ENCODE measurements around the gene POLD4.

The POLD4 gene

DNA sequence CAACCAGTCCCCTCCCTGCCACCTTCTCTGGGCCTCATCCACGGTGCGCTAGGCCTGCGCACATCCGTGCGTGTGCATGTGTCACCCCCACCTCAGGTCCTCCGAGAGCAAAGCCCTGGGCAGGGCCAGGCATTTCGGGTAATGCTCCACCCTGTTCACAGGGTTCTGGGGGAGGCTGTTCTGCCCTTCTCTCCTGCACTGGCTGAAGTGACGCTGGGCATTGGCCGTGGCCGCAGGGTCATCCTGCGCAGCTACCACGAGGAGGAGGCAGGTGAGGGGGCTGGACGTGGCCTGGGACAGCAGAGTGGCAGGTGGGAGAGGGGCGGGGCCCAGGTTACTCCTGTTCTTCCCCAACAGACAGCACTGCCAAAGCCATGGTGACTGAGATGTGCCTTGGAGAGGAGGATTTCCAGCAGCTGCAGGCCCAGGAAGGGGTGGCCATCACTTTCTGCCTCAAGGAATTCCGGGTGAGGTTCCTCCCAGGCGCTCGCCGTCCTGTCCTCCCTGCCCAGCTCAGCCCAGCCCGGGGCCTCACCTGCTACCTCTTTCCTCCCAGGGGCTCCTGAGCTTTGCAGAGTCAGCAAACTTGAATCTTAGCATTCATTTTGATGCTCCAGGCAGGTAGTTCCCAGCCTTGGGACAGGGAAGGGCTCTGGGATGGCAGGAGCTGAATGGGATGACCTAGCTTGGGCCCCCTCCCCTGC, 42.4 kb upstream of the POLD4 start:
- TF ChIP-seq, protein P1, sequence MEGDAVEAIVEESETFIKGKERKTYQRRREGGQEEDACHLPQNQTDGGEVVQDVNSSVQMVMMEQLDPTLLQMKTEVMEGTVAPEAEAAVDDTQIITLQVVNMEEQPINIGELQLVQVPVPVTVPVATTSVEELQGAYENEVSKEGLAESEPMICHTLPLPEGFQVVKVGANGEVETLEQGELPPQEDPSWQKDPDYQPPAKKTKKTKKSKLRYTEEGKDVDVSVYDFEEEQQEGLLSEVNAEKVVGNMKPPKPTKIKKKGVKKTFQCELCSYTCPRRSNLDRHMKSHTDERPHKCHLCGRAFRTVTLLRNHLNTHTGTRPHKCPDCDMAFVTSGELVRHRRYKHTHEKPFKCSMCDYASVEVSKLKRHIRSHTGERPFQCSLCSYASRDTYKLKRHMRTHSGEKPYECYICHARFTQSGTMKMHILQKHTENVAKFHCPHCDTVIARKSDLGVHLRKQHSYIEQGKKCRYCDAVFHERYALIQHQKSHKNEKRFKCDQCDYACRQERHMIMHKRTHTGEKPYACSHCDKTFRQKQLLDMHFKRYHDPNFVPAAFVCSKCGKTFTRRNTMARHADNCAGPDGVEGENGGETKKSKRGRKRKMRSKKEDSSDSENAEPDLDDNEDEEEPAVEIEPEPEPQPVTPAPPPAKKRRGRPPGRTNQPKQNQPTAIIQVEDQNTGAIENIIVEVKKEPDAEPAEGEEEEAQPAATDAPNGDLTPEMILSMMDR (IDR thresholded peaks at IDR 0.05; ENCODE audit: insufficient read depth, low read length, poor library complexity, severe bottlenecking) = no peak
- Histone ChIP-seq H3K36me3 (ENCODE audit: control insufficient read depth, insufficient read depth, low read length) (peaks cover 36% of the 10 kb centered on the region), H3K4me3 (replicated peaks; ENCODE audit: low read depth, low read length) (no peak overlapping the region), H3K27me3 (replicated peaks; ENCODE audit: control insufficient read depth, insufficient read depth, low read length) (no peaks in the 10 kb centered on the region)
- DNase-seq (ENCODE audit: extremely low read depth, insufficient read length) = no peak

GRCh38 chr11:67393990-67394389, 40.6 kb upstream of the POLD4 start:
- DNase-seq (ENCODE audit: extremely low read depth, insufficient read length) = no peak

DNA sequence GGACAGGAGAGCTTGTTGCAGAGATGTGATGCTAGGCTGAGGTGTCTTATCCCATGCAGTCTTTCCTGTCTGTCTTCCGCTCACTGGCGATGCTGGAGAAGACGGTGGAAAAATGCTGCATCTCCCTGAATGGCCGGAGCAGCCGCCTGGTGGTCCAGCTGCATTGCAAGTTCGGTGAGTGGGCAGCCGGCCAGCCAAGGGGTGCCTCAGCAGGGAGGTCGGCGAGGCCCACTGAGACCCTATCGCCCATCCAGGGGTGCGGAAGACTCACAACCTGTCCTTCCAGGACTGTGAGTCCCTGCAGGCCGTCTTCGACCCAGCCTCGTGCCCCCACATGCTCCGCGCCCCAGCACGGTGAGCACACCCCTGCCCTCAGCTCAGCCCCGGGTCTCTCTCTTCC, 40.1 kb upstream of the POLD4 start:
- TF ChIP-seq, protein P1 (IDR thresholded peaks at IDR 0.05; ENCODE audit: insufficient read depth, low read length, poor library complexity, severe bottlenecking) = no peak
- Histone ChIP-seq H3K27me3 (replicated peaks; ENCODE audit: control insufficient read depth, insufficient read depth, low read length) (no peaks in the 10 kb centered on the region), H3K4me3 (replicated peaks; ENCODE audit: low read depth, low read length) (no peak overlapping the region), H3K36me3 (ENCODE audit: control insufficient read depth, insufficient read depth, low read length) (peaks cover 24% of the 10 kb centered on the region)
- DNase-seq (ENCODE audit: extremely low read depth, insufficient read length) = no peak

More at GRCh38 chr11:67393990-67394389, 40.6 kb upstream of the POLD4 start:
- Histone ChIP-seq H3K4me3 (replicated peaks; ENCODE audit: low read depth, low read length) (no peak overlapping the region), H3K36me3 (ENCODE audit: control insufficient read depth, insufficient read depth, low read length) (peaks cover 30% of the 10 kb centered on the region), H3K27me3 (replicated peaks; ENCODE audit: control insufficient read depth, insufficient read depth, low read length) (no peaks in the 10 kb centered on the region)
- TF ChIP-seq, protein P1 (IDR thresholded peaks at IDR 0.05; ENCODE audit: insufficient read depth, low read length, poor library complexity, severe bottlenecking) = no peak

DNA sequence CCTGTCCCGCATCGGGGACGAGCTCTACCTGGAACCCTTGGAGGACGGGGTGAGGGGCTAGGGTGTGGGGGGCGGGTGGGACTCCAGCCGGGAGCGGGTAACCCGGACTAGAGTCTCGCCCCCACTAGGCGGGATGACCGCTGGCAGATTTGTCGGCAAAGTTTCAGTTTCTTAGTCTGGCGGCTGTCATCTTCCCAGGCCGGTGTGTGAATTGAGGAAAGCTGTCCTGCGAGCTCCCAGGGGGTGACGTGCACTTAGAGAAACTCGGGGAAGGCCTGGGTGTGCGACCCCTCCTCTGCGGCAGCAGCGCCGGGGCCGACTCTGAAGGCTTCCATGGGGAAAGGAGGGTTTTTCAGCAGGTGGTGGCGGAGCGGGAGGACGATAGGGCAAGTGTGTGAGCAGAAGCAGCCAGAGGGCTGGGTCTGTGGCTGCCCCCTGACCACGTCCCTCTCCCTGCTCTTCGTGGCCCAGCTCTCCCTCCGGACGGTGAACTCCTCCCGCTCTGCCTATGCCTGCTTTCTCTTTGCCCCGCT, 38.9 kb upstream of the POLD4 start:
- no peaks in the 10 kb centered on the region for H3K27me3 ChIP-seq (replicated peaks; ENCODE audit: control insufficient read depth, insufficient read depth, low read length)
- no peak for DNase-seq (ENCODE audit: extremely low read depth, insufficient read length)
- peaks cover 13% of the 10 kb centered on the region for H3K36me3 ChIP-seq (ENCODE audit: control insufficient read depth, insufficient read depth, low read length)
- H3K4me3 ChIP-seq (replicated peaks; ENCODE audit: low read depth, low read length) = peak overlapping the region; percentile 98
- TF ChIP-seq, protein P1 (IDR thresholded peaks at IDR 0.05; ENCODE audit: insufficient read depth, low read length, poor library complexity, severe bottlenecking) = no peak

GRCh38 chr11:67391304-67392182, 38.2 kb upstream of the POLD4 start, which contains the start of gene RAD9A:
Gene RAD9A, plus strand, starts transcription at chr11:67391986. Its CDS starts 59 bp downstream, at chr11:67392045.
- DNase-seq (ENCODE audit: extremely low read depth, insufficient read length) = peak; percentile 95
- Histone ChIP-seq H3K4me3 (replicated peaks; ENCODE audit: low read depth, low read length) (peak within 1 kb of the TSS; percentile 98), H3K27me3 (replicated peaks; ENCODE audit: control insufficient read depth, insufficient read depth, low read length) (no peaks in the 10 kb centered on the region), H3K36me3 (ENCODE audit: control insufficient read depth, insufficient read depth, low read length) (peaks cover 12% of the 10 kb centered on the region)
- TF ChIP-seq, protein P1 (IDR thresholded peaks at IDR 0.05; ENCODE audit: insufficient read depth, low read length, poor library complexity, severe bottlenecking) = no peak
